Measurements from ENCODE around the gene CFL2. TPM values are rescaled to one million over a fixed set of nuclear protein-coding genes. Genes with fewer than 3 reads are reported as not detected.

The CFL2 gene
- total RNA-seq, 1 experiment from 2014 or later = 13.9 TPM

GRCh38 chr14:34665785-34666435 lies 48.5 kb downstream of the CFL2 start:
- H3K56ac ChIP-seq (ENCODE audit: insufficient read length, low read depth, low read length) = no peak overlapping the region
- DNase-seq = no peak
- H3K23ac ChIP-seq (ENCODE audit: insufficient read length, low read depth, low read length) = no peak overlapping the region
- no peak overlapping the region for H4K5ac ChIP-seq (ENCODE audit: insufficient read length, low read depth, low read length)
- H2BK20ac ChIP-seq (ENCODE audit: low read depth, low read length, poor library complexity, severe bottlenecking) = no peak overlapping the region
- H2AK5ac ChIP-seq (ENCODE audit: insufficient read length, low read length) = no peak overlapping the region
- no peak overlapping the region for H3K4me3 Mint-ChIP-seq
- H3K9me3 ChIP-seq (ENCODE audit: control insufficient read depth, low read depth, low read length) = no peaks in the 10 kb centered on the region
- no CpG with 5 or more reads among the region's 2 CpGs for WGBS (ENCODE audit: extremely low coverage, insufficient read length, low lambda C conversion rate)
- no peaks in the 10 kb centered on the region for H3K4me1 Mint-ChIP-seq
- H3K27ac ChIP-seq (ENCODE audit: insufficient read length, low read depth, low read length) = no peak overlapping the region
- no peaks in the 10 kb centered on the region for H3K79me1 ChIP-seq (ENCODE audit: insufficient read depth, low read depth, low read length, poor library complexity, severe bottlenecking)
- no peaks in the 10 kb centered on the region for H3K4me1 ChIP-seq (ENCODE audit: insufficient read depth, low read length)
- H3K9ac ChIP-seq (ENCODE audit: extremely low read depth, insufficient read length, low read length) = no peak overlapping the region
- no peak overlapping the region for H3K18ac ChIP-seq (ENCODE audit: insufficient read length, low read depth, low read length)
- no peak overlapping the region for H4K8ac ChIP-seq (replicated peaks; ENCODE audit: insufficient read length, low read depth, low read length)
- no peaks in the 10 kb centered on the region for H3K36me3 Mint-ChIP-seq (ENCODE audit: insufficient read depth in 1 of 3, low read depth in 3 of 3)
- H3K9me3 Mint-ChIP-seq = no peaks in the 10 kb centered on the region; a peak in 1 of 5 replicates
- H2BK12ac ChIP-seq (ENCODE audit: insufficient read length, low read depth, low read length) = no peak overlapping the region
- no peak overlapping the region for H4K91ac ChIP-seq (ENCODE audit: insufficient read length, low read depth, low read length)
- no peak overlapping the region for H3T11ph ChIP-seq (ENCODE audit: low read length)
- H3K27me3 ChIP-seq (ENCODE audit: insufficient read depth, low read length) = no peaks in the 10 kb centered on the region
- no peak for TF ChIP-seq CTCF (conservative IDR thresholded peaks at IDR 0.05)
- H3K4ac ChIP-seq (ENCODE audit: low read depth, low read length) = no peak overlapping the region
- H3K27me3 Mint-ChIP-seq (ENCODE audit: low read depth) = no peaks in the 10 kb centered on the region; the same call in 1 of the 2 replicates
- no peak overlapping the region for H2BK5ac ChIP-seq (ENCODE audit: insufficient read length, low read length)
- H3K27ac Mint-ChIP-seq = no peak overlapping the region
- H3K23me2 ChIP-seq (ENCODE audit: insufficient read length, low read depth, low read length, poor library complexity, severe bottlenecking) = no peaks in the 10 kb centered on the region
- H2AFZ ChIP-seq (ENCODE audit: low read length) = no peak overlapping the region
- H4K20me1 ChIP-seq (ENCODE audit: control insufficient read depth, insufficient read depth, insufficient read length) = no peaks in the 10 kb centered on the region
- no peak overlapping the region for H2BK15ac ChIP-seq (ENCODE audit: low read depth, low read length)
- H3K79me2 ChIP-seq (ENCODE audit: insufficient read depth, low read length) = no peaks in the 10 kb centered on the region
- no peak overlapping the region for H2BK120ac ChIP-seq (ENCODE audit: low read depth, low read length, poor library complexity, severe bottlenecking)
- no peak overlapping the region for H3K4me2 ChIP-seq (ENCODE audit: insufficient read depth, insufficient read length, low read length)
- no peak overlapping the region for H3K14ac ChIP-seq (ENCODE audit: insufficient read depth, low read length)

Measured in H9 (cell line).